ENCODE results near the gene HDAC4. TPM values are rescaled to one million over a fixed set of nuclear protein-coding genes. Genes with fewer than 3 reads are reported as not detected.

The HDAC4 gene
- total and polyA plus RNA-seq, 7 donors = 7.9 to 329 (median 129) TPM

GRCh38 chr2:239046822-239047221 is 354.0 kb downstream of the HDAC4 start:
- ATAC-seq (peak; percentile 68 to 85 (median 76)), DNase-seq (no peak)
- H3K27ac ChIP-seq = no peak overlapping the region

GRCh38 chr2:239044336-239044735 is 356.5 kb downstream of the HDAC4 start:
- DNase-seq = no peak
- Histone ChIP-seq H3K36me3 (ENCODE audit: insufficient read depth in 1 of 2, low read depth in 1 of 2) (no peaks in the 10 kb centered on the region), H3K4me3 (no peak overlapping the region), H3K4me1 (no peaks in the 10 kb centered on the region), H3K9me3 (no peaks in the 10 kb centered on the region), H3K27ac (no peak overlapping the region), H3K27me3 (ENCODE audit: insufficient read depth in 3 of 3, low read length in 2 of 3) (no peaks in the 10 kb centered on the region)
- ATAC-seq = no peak
- intact Hi-C loops (cut with DNase I) = no loop called here
- 77 to 92% (median 84%) methylated on average over 5 to 9 of the region's 9 CpGs for WGBS, 3 donors
- no peak for TF ChIP-seq CTCF (IDR thresholded peaks at IDR 0.05)

More at GRCh38 chr2:239046822-239047221, 354.0 kb downstream of the HDAC4 start:
- no peaks in the 10 kb centered on the region for H3K9me3 ChIP-seq
- H3K4me1 ChIP-seq = no peaks in the 10 kb centered on the region
- H3K36me3 ChIP-seq (ENCODE audit: insufficient read depth in 1 of 2, low read depth in 1 of 2) = peaks cover 0 to 19% of the 10 kb centered on the region in 2 donors
- no peak overlapping the region for H3K4me3 ChIP-seq
- no peaks in the 10 kb centered on the region for H3K27me3 ChIP-seq (ENCODE audit: insufficient read depth in 3 of 3, low read length in 2 of 3)
- intact Hi-C loops (cut with DNase I) = no loop called here
- 48 to 64% (median 51%) methylated on average over 9 of the region's 9 CpGs for WGBS, 3 donors
- no peak for TF ChIP-seq CTCF (IDR thresholded peaks at IDR 0.05)

GRCh38 chr2:239043326-239043725 is 357.5 kb downstream of the HDAC4 start:
- intact Hi-C loops (cut with DNase I) = no loop called here
- WGBS, 3 donors = 85 to 93% (median 86%) methylated on average over 12 of the region's 12 CpGs
- ATAC-seq (no peak), DNase-seq (no peak)
- Histone ChIP-seq H3K4me1 (no peaks in the 10 kb centered on the region), H3K27me3 (ENCODE audit: insufficient read depth in 3 of 3, low read length in 2 of 3) (no peaks in the 10 kb centered on the region), H3K4me3 (no peak overlapping the region), H3K27ac (no peak overlapping the region), H3K36me3 (ENCODE audit: insufficient read depth in 1 of 2, low read depth in 1 of 2) (no peaks in the 10 kb centered on the region), H3K9me3 (no peaks in the 10 kb centered on the region)
- TF ChIP-seq CTCF (IDR thresholded peaks at IDR 0.05) = no peak

DNA sequence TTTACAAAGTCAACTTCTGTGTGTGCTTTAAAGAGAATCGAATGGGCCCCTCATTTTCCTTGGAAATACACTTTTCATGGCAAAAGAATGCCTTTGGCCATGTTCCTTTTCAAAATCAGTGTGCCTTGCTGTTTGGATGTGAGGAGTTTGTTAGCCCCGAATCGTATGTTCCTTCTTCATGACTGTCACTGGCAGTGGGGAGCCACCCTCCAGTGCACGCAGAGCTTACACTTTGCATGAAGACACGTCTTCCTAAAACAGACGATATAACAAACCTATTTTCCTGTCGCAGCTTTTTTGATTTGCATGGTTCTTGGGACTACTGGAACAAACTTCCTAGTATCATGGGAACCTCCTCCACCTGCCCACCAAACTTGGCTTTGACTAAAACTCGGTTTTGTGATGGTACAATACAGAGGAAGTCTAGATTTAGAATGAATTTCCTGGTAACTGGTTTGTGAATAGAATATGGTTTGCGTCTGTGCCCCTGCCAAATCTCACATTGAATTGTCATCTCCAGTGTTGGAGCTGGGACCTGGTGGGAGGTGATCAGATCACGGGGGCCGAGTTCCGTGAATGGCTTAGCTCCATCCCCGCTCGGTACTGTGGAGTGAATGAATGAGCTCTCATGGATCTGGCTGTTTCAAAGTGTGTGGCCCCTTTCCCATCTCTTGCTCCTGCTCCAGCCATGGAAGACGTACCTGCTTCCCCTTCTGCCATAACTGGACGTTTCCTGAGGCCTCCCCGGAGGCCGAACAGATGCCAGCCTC is 358.1 kb downstream of the HDAC4 start:
- Histone ChIP-seq H3K4me3 (no peak overlapping the region), H3K27me3 (ENCODE audit: insufficient read depth in 3 of 3, low read length in 2 of 3) (no peaks in the 10 kb centered on the region), H3K27ac (no peak overlapping the region), H3K9me3 (no peaks in the 10 kb centered on the region), H3K4me1 (no peaks in the 10 kb centered on the region), H3K36me3 (ENCODE audit: insufficient read depth in 1 of 2, low read depth in 1 of 2) (no peaks in the 10 kb centered on the region)
- intact Hi-C loops (cut with DNase I) = no loop called here
- no peak for ATAC-seq
- DNase-seq = no peak
- no peak for TF ChIP-seq CTCF (IDR thresholded peaks at IDR 0.05)
- WGBS, 3 donors = 69 to 76% (median 72%) methylated on average over 18 of the region's 18 CpGs

DNA sequence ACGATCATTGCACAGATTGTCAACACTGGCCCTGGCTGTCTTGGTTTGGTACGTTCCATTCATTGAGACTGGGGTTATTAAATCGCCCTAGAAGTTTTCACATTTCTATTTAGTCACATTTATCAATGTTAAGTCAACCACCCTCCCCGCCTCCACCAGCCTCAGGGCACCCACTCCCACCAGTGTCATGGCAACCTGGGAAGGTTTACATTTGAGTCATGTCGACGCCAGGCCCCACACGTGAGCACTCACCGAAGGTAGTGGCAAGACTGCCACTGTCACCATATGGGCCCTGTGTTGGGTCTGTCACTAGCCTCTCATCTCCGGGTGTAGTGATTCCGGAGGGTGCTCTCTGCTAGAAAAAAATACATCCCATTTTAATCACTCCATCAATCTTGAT is 358.8 kb downstream of the HDAC4 start:
- ATAC-seq (no peak), DNase-seq (no peak)
- no peaks in the 10 kb centered on the region for H3K9me3 ChIP-seq
- no peaks in the 10 kb centered on the region for H3K27me3 ChIP-seq (ENCODE audit: insufficient read depth in 3 of 3, low read length in 2 of 3)
- H3K36me3 ChIP-seq (ENCODE audit: insufficient read depth in 1 of 2, low read depth in 1 of 2) = no peaks in the 10 kb centered on the region
- intact Hi-C loops (cut with DNase I) = no loop called here
- no peaks in the 10 kb centered on the region for H3K4me1 ChIP-seq
- no peak overlapping the region for H3K4me3 ChIP-seq
- H3K27ac ChIP-seq = no peak overlapping the region
- 89 to 93% (median 89%) methylated on average over 10 of the region's 10 CpGs for WGBS, 3 donors
- TF ChIP-seq CTCF (IDR thresholded peaks at IDR 0.05) = no peak

Data from psoas muscle (tissue), 8 donors.